ENCODE data around the gene GCGR.

GCGR gene

DNA sequence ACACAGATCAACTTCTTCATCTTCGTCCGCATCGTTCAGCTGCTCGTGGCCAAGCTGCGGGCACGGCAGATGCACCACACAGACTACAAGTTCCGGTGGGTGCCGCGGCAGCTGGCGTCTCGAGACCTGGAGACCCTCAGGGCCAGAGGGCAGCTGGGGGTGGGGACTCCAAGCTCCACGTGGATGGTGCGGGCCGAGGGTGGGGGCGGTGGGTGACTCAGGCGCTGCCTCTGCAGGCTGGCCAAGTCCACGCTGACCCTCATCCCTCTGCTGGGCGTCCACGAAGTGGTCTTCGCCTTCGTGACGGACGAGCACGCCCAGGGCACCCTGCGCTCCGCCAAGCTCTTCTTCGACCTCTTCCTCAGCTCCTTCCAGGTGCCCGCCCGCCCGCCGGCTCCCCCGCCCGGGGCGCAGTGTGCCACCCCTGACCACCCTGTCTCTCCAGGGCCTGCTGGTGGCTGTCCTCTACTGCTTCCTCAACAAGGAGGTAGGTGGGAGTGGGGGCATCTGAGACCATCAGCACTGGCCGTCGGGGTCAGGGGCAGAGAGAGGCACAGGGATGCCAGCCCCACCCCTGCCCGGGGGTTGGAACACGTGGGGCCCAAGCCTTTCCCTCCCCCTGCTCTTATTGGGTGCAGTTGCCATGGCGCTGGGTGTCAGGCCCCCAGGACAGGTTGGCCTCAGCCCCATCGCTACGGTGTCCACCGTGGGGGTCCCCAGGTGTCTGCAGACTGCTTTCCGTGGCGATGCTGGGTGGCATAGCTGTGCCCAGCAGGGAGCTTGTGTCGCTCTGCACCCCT, 8.8 kb downstream of the GCGR start:
- no peak for DNase-seq

DNA sequence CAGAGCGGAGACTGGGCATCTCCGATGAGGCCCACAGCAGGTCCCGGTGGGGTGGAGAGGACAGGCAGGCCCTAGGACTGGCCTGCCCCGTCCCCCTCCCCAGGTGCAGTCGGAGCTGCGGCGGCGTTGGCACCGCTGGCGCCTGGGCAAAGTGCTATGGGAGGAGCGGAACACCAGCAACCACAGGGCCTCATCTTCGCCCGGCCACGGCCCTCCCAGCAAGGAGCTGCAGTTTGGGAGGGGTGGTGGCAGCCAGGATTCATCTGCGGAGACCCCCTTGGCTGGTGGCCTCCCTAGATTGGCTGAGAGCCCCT, 9.4 kb downstream of the GCGR start:
- DNase-seq, result no peak

DNA sequence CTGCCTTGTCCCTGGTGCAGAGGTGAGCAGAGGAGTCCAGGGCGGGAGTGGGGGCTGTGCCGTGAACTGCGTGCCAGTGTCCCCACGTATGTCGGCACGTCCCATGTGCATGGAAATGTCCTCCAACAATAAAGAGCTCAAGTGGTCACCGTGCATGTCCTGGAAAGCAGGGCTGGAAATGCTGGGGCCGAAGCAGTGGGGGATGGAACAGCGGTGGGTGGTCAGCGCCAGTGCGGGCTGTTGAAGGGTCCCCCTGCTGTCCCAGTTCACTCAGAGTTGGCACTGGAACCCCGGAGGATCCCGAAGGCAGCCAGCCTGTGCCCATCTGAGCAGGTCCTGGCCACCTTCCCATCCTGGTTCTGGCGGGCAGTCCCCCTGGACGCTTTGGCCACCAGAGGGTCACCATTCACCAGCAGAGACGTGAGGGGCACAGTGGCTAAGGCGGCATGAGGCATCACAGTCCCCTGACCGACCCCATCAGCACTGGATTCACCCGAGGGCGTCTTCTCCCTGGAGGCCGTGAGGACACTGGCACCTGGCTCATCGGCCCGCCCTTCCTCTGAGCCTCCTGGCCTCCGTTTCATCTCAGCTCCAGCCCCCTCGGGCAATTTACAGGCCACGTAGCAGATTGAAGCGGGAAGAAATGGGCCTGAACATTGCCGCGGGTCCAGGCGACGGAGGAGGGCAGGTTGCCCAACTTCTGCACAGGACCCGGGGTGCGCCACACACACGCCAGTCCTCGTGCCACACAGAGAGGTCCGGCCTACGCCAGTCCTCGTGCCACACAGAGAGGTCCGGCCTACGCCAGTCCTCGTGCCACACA, 10.1 kb downstream of the GCGR start:
- no peak for DNase-seq

DNA sequence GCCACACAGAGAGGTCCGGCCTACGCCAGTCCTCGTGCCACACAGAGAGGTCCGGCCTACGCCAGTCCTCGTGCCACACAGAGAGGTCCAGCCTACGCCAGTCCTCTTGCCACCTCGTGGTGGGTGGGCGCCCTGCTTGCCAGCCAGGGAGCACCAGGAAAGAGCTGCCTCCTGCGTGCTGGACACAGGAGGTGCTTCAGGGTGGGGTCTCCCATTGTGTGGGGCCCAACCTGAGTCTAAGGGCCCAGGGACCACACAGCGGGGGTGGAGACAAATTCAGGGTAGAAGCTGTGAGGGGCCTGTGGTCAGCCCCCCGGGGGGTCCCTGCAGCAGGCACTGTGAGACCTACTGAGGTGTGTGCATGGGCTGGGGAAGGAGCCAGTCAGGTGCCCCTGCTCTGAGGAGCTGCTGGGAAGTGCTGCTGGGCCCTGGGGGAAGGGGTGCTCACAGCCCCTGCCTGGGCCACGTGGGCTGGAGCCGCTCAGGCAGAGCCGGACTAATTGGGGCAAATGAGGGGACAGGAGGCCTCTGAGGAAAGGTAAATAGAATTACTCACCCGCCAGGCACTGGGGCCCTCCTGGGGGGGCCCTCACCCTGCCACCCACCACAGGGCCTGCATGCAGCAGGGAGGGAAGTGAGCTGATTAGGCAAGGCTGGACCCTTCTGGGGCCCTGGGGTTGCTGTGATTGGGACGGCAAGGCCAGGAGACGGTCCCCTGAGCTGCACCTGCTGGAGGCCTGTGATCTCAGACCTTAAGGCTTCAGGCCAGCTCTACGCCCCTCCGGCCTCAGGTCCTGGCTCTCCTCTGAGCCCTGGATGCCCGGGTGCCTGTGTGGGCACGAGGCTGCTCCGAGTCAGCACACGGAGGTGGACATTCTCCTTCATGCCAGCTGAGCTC, 11.0 kb downstream of the GCGR start:
- DNase-seq, result no peak

DNA sequence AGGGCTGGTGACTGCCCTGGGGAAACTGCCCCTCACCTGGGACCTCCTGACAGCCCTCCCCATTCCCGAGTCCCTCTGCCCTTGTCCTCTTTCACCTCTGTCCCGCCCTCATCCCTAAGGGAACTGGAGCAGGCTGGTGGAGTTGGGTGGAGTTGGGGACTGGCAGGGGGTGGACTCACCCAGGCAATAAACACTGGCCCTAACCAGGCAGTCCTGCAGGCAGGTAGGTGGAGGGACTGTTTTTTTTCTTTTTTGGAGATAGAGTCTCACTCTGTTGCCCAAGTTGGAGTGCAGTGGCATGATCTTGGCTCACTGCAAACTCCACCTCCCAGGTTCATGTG, 11.7 kb downstream of the GCGR start:
- no peak for DNase-seq

DNA sequence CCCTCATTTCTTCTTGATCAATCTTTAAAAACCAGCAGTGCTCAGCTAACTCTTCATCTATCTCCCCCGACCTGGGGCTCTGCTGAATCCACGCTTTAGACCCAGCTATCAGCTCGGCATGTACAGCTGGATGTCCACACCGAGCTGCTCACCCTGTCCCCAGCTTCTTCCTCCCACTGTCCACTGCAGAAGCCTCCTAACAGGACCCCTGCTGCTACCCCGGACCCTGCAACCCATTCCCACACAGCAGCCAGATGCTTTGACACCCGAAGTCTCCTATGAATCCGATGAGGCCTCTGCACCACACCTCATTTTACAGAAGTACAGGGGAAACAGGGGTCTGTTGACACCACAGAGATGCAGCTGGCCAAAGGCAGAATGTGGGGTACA, 13.8 kb downstream of the GCGR start:
- no peak for DNase-seq

DNA sequence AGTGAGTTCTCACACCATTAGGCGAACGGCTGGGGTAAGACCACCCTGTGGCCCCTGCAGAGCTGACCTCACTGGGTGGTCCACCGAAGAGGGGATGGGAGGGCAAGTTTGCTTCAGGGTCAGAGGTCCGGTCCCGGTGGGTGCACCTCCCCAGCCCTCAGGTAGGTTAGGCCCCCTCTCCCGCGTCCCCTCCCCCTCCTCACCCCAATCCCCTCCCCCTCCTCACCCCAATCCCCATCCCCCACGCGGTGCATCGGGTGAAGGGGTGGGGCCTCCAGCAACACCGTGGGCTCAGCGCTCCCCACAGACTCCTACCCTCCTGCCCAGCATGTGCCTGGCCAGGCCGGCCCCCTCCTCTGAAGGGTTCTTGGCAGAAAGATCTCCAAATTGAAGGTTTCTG, 15.8 kb downstream of the GCGR start:
- no peak for DNase-seq

DNA sequence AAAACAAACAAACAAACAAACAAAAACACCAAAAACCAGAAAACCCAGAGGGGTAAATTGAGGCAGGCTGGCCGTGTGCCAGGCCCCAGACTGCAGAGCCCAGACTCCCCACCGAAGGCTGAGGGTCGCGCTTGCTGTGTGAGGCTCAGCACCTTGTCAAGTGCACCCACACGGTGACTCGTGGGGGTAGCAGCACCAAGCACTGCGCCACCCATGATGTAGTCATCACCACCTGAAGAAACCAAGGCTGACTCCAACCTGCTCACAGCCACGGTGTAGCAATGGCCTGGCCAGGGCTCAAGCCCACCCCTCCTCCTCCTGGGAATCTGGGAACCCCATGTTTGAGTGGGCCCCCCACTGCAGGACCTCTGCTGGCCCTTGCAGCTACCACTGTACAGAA, 17.2 kb downstream of the GCGR start:
- DNase-seq, result no peak

DNA sequence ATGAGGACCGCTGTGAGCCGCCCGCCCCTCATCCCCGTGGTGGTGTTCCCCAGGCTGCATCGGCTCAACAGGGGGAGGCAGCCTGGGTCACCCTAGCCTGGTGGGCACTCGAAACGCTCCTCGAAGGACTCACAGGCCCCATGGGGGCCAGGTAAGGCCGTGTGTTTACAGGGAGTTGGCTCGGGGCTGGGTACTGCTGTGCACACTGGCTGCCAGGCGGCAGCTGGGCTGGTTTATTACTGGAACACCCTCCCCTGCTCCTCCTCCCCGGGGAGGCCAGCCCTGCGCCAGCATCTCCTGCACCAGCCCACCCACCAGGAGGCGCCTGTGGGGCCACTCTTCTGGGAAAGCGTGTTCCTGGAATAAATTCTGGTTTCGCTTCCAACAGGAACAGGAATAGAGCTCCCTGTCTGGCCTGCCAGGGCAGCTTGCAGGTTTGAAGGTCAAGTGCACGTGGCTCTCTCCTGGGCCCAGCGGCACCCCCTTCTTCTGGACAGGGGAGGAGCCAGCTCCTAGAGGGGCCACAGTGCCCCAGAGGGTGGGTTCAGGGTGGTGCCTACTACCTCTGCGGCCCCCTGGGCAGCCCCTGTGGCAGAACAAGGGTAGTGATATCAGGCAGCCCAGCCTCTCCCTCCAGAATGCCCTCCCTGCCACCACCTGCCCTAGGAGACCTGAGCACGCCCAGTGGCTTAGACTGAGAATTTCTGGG, 17.8 kb downstream of the GCGR start:
- DNase-seq, result no peak

DNA sequence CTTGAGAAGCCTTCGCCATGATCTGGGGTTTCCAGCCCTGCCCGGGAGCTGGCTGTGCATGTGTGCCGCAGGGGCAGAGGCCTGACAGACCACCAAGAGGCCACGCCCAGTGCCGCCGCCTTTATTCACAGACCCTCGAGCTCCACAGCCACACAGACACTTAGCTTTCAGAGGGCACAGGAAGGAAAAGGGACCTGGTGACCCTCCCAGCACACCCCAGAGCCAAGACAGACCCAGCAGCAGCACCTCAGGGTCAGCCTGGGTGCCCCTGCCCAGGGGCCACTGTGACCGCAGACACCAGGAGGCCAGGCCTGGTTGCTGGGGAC, 18.3 kb downstream of the GCGR start:
- no peak for DNase-seq

DNA sequence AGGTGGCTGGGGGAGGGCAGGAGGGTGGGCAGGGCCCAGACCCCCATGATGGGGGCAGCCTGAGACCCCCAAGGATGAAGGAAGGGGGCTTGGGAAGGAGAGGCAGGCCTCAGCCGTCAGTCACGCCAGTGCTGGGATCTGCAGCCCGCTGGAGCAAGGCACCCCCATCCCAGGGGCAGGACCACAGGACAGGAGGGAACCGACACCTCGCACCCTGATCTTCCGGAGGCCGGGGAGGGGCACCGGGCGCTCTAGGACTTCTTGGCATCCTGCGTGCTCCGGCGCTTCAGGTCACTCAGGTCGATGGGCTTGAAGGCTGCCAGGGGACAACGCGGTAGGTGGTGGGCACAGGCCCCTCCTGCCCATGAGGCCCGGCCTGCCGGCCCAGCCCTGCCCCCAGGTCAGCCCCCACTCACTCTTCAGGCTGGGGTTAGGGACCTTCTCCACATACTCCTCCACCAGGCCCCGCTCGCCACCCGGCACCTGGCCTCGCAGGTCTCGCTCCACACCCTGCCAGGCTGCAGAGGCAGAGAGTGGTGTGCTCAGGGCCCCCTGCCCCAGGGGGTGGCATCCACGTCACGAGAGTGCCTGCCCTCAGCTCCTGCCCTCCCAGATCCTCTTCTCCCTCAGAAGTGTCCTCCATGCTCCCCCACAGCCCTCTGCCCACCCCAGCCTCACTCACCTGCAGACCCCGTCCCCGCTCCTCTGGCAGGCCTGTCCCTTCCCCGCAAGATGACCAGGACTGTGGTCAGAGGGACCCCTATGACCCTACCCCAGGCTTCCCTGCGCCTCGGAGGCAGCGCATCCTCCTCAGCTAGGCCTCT, 19.3 kb downstream of the GCGR start:
- no peak for DNase-seq

DNA sequence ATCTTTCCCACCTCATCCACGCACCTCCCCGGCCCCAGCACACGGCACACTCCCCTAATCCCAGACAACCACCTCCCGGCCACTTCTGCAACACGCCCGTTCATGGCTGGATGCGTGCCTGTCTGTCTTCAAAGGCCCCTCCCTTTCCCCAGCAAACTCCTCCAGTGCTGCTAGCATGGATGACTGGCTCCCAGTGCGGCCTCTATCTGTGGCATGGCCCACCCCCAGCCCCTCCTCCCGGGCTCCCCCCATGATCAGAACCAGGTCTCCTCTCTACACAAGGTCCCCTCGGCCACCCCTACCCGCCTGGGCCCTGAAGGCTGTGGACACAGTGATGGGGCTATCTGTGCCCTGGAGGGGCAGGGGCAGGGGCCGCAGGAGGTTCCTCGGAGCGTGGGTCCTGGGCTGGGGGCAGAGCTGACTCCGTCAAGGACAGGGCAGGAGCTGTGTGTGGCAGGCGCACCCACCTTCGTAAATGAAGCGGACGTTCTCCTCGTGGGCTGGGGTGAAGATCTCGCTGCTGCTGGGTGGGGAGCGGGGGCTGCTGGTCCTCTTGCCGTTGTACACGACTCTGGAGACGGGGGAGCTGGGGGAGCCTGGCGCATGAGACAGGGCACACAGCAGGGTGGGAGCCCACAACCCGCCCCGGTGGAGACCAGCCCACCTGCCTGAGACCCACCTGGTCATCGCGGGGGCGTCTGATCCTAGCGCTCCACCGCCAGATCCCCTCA, 20.0 kb downstream of the GCGR start:
- DNase-seq, result no peak

DNA sequence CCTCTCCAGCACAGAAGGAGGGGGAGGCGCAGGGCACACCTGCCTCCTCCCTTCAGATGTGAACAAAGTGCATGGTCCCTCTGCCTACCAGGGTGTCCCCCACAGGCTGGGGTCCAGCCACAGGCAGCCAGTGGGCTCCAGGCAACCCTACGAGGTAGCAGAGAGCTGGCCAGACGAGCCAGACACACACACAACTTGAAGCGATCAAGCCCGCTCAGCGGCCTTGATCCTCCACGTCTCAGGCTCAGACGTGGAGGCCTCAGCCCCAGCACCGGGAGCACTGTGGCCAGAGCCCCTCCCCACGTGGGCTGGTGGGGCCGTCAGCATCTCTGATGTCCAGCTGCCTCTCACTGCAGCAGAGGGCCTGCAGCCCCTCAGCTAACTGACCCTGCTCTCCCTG, 20.6 kb downstream of the GCGR start:
- no peak for DNase-seq

DNA sequence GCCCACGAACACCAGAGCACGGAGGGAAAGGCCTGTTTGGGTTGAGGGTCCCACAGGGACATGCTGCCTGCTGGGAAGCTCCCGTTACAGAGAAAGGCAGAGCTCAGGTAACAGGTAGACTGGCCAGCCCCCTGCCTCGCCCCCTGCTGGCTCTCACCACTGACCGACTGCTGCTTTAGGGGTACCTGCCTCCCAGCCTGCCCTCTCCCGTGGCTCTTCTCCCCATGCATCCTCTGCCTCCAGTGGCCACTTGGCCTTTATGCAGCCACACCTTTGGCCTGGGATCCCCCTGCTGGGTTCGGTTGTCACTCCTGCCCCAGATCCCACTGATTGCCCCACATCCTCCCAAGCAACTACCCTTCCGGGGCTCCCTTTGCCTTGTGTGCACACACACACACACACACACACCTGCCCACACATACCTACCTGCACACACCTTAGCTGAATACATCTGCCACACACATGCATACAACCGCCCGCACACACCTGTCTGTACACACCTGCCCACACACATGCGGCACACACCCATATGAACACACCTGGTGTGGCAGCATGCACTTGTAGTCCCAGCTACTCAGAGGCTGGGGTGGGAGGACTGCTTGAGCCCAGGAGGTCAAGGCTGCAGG, 22.0 kb downstream of the GCGR start:
- DNase-seq, result no peak

DNA sequence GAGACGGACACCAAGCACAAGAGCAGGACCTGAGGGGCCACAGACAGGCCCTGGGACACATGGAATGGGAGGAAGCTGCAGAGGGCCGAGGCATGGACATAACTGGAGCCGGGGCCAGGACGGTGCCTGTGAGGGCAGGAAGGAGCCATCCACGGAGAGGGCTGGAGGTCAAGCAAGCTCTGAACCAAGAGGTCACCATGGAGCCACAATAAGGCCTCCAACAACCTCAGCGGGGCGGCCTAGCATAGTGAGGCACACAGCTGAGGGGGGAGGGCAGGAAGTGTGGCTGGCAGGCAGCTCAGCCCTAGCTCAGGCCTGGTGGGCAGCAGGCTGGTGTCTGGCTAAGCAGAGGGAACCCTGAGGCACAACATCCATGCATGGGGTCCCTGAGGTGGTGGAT, 24.7 kb downstream of the GCGR start:
- no peak for DNase-seq

DNA sequence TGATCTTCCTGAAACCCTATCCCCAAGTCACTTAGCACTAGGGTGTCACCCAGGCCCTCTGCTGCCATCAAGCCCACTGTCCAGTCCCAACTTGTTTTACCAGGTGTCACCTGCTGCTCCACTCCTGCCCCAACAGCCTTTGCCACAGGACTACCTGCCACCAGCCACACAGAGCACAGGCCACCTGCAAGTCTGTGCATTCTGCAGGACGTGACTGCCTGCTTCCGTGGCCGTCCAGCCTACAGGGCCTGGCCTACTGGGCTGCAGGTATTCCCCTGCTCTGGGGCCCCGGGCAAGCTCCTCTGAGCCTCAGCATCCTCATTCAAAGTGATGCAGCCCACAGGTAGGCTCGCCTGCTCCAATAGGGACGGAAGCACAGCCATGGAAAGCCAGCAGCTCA, 25.9 kb downstream of the GCGR start:
- DNase-seq, result no peak

DNA sequence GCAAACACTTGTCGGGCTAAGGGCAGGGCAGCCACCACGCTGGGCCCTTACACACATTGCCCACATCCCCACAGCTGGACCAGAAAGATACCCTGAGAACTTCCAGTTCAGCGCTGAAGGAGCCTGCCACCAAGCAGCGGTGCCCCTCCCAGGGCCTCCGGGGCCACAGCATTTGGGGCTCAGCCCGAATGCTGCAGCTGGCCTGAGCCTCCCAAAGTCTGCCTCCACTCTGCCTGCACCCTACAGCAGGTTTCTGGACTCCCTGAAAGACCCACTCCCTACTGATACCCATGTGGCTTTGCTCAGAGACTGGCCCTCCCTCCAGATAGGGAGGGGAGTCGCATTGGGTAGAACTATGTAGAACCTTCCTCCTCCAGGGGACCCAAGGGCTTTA, 27.6 kb downstream of the GCGR start:
- DNase-seq, result no peak

DNA sequence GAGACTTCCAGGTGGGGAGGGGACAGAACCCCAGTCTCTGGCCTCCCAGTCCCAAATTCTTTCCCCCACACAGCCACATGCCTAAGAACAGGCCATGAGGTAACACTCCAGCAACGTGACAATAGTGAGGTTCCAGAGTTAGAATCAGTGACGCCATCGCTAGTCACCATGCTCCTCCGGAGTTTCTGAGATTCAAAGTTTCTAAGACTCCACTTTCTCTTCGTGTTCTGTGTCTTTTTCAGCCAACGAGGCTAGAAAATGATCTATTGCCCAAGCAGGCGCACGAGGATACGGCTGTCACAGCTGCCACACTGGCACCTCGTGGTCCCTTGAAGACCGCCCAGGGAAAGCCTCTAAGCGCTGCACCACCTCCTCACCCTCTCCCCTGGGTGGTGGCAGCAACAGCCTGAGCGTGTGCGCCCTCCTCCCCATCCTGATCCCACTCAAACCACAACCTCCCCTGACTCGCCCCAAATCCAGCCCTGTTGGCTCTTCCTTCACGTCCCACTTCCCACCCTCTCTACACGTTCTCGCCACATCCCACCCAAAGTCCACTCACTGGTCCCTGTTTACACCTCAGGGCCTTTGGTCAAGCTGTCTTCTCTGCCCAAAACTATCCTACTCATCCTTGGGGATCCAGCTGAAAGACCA, 28.1 kb downstream of the GCGR start:
- peak; percentile 55 for DNase-seq

DNA sequence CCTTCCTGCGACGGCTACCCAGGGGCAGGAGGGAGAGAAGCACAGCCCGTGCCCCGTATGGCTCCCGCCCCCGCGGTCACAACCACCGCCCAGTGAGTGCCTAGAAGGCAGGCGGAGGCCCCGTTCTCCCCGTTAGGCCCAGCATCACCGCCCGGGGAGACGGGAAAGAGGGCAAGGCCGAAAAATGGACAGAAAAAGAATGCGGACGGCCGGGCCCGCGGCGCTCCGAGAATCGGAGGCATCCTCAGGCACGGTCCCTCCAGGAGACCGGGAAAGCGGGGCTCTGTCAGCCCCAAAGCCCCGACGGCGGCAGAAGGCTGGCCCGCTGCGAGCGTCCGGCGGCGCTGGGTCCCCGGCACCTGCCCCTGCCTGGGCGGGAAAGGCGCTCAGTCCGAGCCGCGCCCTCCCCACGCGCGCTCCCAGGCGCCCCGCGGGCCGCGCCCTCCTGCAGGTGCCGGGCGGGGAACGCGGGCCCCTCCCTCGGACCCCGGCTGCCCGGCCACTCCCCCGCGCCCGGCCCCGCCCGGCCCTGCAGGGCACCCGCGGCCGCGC, 28.7 kb downstream of the GCGR start:
- DNase-seq, result peak; percentile 17

Data from CD4-positive, alpha-beta T cell treated with Interleukin-17A for 1 hour (primary cell).